Cardiac muscle cell (in vitro differentiated cells and primary cell): ENCODE data around the gene PPP1CC. TPM values are rescaled to one million over a fixed set of nuclear protein-coding genes. Genes with fewer than 3 reads are reported as not detected.
A peak's percentile ranks its signal among the peaks of the same experiment; 100 is the strongest.
"Not testable (repeated sequence)": the region's sequence is repeated elsewhere in the genome, so short reads cannot be mapped to it uniquely, and the experiment has no call there.

Source experiments
- DNase-seq, 2 donors: peaks; one replicate each; pipeline versions ENCODE4 v3.0.0 to v3.0.0-alpha.2; 2010 to 2017; ENCODE audit warnings: low read depth in 1 of 2, low spot score in 1 of 2
- H3K27ac ChIP-seq: fragments of 200-600 bp; sonication (generic); 2 replicates; pipeline ENCODE4 v1.5.1; 2016
- H3K27me3 ChIP-seq: fragments of 200-600 bp; sonication (generic); 2 replicates; pipeline ENCODE4 v1.6.0; 2016; ENCODE audit warnings: control low read depth
- H3K36me3 ChIP-seq: fragments of 200-600 bp; sonication (generic); 2 replicates; pipeline ENCODE4 v1.5.1; 2016; ENCODE audit warnings: control low read depth
- H3K4me1 ChIP-seq: fragments of 200-600 bp; sonication (generic); 2 replicates; pipeline ENCODE4 v1.8.1; 2017; ENCODE audit warnings: low read depth, mild to moderate bottlenecking, mixed run types
- H3K4me3 ChIP-seq: fragments of 200-600 bp; sonication (generic); 2 replicates; pipeline ENCODE4 v1.5.1; 2016; ENCODE audit warnings: mild to moderate bottlenecking
- H3K9me3 ChIP-seq: fragments of 200-600 bp; sonication (generic); 2 replicates; pipeline ENCODE4 v1.5.1; 2017; ENCODE audit warnings: low read depth, mild to moderate bottlenecking, control low read depth
- polyA plus RNA-seq: library from polyadenylated mRNA; unstranded; fragments of >200 nt; fragmentation: Nextera tagmentation; extraction: Ambion mirVana; gene quantifications from 2 replicates; pipeline ENCODE4 v1.2.1, GENCODE V29; 2016
- total RNA-seq: library from RNA; depleted of rRNA; stranded (reverse); fragments of >200 nt; gene quantifications from 2 replicates; pipeline ENCODE4 v1.2.3, GENCODE V29; 2016
- TF ChIP-seq, protein P1 (sequence below): IDR thresholded peaks from 2 replicates; pipeline ENCODE4 v1.5.1; 2012; ENCODE audit warnings: low read depth, mild to moderate bottlenecking, low read length

The PPP1CC gene
- total and polyA plus RNA-seq, 2 experiments from 2014 or later: 85.2 to 150 TPM

DNA sequence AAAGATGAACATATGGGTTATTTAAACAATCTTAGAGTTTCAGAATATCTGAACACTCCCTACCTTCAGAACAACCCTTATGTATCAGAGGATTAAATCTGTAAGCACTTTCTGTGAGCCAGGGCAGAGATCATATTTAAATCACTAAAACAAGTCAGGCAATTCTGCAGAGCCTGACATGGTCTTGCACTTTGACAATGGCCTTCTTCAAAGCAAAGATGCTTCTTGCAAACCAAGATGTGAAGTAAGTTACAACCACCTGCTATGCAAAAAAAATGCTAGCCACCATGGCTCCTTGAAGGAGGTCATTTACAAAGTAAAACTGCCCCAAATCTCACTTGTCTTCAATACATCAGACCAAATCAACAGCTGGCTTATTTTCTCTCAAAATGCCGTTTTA, 3.2 kb downstream of the PPP1CC start:
- Histone ChIP-seq H3K36me3 (no peaks in the 10 kb centered on the region), H3K4me1 (peaks cover 44% of the 10 kb centered on the region), H3K27ac (no peak overlapping the region), H3K9me3 (no peaks in the 10 kb centered on the region), H3K4me3 (no peak overlapping the region), H3K27me3 (no peaks in the 10 kb centered on the region)
- TF ChIP-seq, protein P1, sequence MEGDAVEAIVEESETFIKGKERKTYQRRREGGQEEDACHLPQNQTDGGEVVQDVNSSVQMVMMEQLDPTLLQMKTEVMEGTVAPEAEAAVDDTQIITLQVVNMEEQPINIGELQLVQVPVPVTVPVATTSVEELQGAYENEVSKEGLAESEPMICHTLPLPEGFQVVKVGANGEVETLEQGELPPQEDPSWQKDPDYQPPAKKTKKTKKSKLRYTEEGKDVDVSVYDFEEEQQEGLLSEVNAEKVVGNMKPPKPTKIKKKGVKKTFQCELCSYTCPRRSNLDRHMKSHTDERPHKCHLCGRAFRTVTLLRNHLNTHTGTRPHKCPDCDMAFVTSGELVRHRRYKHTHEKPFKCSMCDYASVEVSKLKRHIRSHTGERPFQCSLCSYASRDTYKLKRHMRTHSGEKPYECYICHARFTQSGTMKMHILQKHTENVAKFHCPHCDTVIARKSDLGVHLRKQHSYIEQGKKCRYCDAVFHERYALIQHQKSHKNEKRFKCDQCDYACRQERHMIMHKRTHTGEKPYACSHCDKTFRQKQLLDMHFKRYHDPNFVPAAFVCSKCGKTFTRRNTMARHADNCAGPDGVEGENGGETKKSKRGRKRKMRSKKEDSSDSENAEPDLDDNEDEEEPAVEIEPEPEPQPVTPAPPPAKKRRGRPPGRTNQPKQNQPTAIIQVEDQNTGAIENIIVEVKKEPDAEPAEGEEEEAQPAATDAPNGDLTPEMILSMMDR: no peak
- DNase-seq: no peak

DNA sequence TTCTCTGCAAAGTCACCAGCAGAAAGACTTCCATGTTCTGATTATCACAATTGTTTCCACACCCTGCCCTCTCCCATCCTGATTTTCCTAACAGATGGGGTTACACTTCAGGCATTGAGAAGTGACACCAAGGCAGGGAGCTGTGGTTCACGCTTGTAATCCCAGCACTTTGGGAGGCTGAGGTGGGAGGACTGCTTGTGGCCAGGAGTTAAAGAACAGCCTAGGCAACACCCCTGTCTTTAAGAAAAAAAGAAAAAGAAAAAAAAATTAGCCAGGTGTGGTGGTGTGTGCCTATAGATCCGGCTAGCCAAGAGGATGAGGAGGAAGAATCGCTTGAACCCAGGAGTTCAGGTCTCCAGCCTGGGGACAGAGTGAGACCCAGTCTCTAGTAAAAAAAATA, 5.2 kb downstream of the PPP1CC start:
- no peak overlapping the region for H3K4me3 ChIP-seq
- H3K27me3 ChIP-seq: no peaks in the 10 kb centered on the region
- peak overlapping the region; percentile 42 for H3K27ac ChIP-seq
- TF ChIP-seq, protein P1: no peak
- DNase-seq: no peak
- H3K9me3 ChIP-seq: no peaks in the 10 kb centered on the region
- H3K4me1 ChIP-seq: peaks cover 49% of the 10 kb centered on the region
- no peaks in the 10 kb centered on the region for H3K36me3 ChIP-seq

DNA sequence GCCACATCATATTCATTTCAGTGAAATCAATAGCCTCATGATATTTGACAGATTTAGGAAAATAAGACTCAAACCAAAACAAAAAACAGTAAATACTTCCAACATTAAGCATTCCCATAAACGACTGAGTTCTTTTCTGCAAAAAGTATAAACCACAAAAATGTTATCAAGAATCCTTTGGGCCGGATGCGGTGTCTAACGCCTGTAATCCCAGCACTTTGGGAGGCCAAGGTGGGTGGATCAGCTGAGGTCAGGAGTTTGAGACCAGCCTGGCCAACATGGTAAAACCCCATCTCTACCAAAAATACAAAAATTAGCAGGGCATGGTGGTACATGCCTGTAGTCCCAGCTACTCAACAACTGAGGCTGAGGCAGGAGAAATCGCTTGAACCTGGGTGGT, 5.7 kb downstream of the PPP1CC start:
- DNase-seq: peak in 1 of 2 donors; percentile 56
- not testable (repeated sequence) for H3K4me3 ChIP-seq

DNA sequence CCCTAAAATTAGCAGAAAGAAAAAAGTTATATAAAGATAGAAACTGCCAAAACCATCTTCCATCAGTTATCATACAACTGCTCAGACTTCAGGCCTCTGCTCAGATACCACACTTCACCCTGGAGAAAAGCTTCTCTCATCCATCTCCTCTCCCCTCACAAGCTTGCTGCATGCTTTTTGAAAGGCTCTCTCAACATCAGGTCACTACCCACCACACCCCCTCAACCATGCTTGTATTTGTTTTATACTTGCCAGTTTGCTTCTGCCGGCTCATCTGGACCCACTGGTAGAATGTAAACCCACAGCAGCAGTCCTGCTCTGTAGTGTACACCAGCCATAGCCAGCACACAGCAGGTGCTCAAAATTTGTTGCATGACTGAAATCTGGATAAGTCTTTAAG, 8.8 kb downstream of the PPP1CC start:
- no peaks in the 10 kb centered on the region for H3K27me3 ChIP-seq
- H3K9me3 ChIP-seq: no peaks in the 10 kb centered on the region
- H3K36me3 ChIP-seq: peaks cover 24% of the 10 kb centered on the region
- H3K4me3 ChIP-seq: no peak overlapping the region
- peaks cover 42% of the 10 kb centered on the region for H3K4me1 ChIP-seq
- no peak overlapping the region for H3K27ac ChIP-seq
- TF ChIP-seq, protein P1: no peak
- no peak for DNase-seq

More for the DNA sequence above, 5.7 kb downstream of the PPP1CC start:
- H3K36me3 ChIP-seq, H3K27ac ChIP-seq, H3K27me3 ChIP-seq, H3K9me3 ChIP-seq: not testable (repeated sequence)
- H3K4me1 ChIP-seq: peaks cover 54% of the 10 kb centered on the region

DNA sequence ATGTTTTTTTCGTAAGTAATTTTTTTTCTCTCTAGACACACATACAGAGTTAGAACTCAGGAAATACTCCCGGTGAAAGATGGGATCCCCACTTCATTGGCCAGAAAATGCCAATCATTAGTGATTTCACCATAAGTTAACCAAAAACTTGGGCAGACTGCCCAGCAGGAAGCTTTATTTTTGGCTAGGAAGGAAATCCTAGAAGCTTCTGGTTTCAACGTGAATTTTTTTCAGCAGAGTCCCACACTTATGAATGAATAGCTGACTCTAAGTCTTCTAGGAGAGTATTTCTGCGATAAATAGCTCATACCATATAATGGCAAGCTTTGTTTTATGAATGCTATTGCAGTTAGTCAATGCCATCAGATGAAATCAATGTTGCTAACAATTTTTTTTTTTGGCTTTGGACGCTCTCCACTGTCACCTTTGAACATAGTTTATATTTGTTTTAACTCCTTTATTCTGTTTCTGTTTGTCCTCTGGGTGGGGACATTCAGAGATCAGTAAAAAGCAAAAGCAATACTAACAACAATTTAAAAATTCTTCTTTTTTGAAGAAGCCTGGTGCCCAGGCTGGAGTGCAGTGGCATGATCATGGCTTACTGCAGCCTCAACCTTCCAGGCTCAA, 9.5 kb downstream of the PPP1CC start:
- Histone ChIP-seq H3K4me3 (no peak overlapping the region), H3K36me3 (peaks cover 30% of the 10 kb centered on the region), H3K9me3 (no peaks in the 10 kb centered on the region), H3K4me1 (peaks cover 36% of the 10 kb centered on the region), H3K27me3 (no peaks in the 10 kb centered on the region), H3K27ac (peak overlapping the region; percentile 64)
- peak in 1 of 2 donors; percentile 85 for DNase-seq
- TF ChIP-seq, protein P1: no peak

DNA sequence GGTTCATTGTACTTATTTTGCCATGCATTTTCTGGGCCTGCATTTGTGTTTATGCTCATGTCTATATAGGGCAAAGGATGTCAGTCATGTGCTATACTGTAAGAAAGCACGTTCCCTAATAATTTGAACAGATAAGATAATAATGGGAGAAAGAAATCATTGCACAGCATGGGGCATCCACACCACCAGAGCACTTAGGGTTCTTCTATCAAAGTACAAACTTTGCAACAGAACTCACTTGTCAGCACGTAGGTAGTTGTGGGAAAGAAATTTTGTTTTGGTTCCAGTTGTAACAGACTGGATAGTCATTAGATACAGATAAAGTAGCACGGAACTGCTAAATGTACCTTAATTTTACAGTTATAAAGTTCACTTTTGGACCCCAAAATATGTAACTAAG, 10.1 kb downstream of the PPP1CC start:
- peaks cover 32% of the 10 kb centered on the region for H3K4me1 ChIP-seq
- peak overlapping the region; percentile 64 for H3K27ac ChIP-seq
- H3K36me3 ChIP-seq: peaks cover 30% of the 10 kb centered on the region
- TF ChIP-seq, protein P1: no peak
- H3K9me3 ChIP-seq: no peaks in the 10 kb centered on the region
- no peak overlapping the region for H3K4me3 ChIP-seq
- H3K27me3 ChIP-seq: no peaks in the 10 kb centered on the region
- DNase-seq: peak in 1 of 2 donors; percentile 25
